H9 (cell line): ENCODE results near the gene ZNF668. TPM values are rescaled to one million over a fixed set of nuclear protein-coding genes. Genes with fewer than 3 reads are reported as not detected.

Experiments used
- DNase-seq: peaks from one replicate; pipeline ENCODE4 v3.0.0-alpha.2; 2017
- H2AFZ ChIP-seq: one replicate; pipeline ENCODE4 v1.6.1; 2013; ENCODE audit warnings: mild to moderate bottlenecking, low read length, control low read depth, moderate library complexity
- H2AK5ac ChIP-seq: 2 replicates; pipeline ENCODE4 v1.6.1; 2013; ENCODE audit warnings: low read length, control low read depth, mixed read lengths; ENCODE audit not compliant: insufficient read length
- H2BK120ac ChIP-seq: one replicate; pipeline ENCODE4 v1.6.1; 2013; ENCODE audit warnings: low read depth, mild to moderate bottlenecking, low read length, control low read depth, inconsistent platforms; ENCODE audit not compliant: poor library complexity, severe bottlenecking
- H2BK12ac ChIP-seq: 2 replicates; pipeline ENCODE4 v1.6.1; 2013; ENCODE audit warnings: low read length, control low read depth, mixed read lengths, low read depth; ENCODE audit not compliant: insufficient read length
- H2BK15ac ChIP-seq: 2 replicates; pipeline ENCODE4 v1.6.1; 2013; ENCODE audit warnings: low read depth, low read length, control low read depth
- H2BK20ac ChIP-seq: one replicate; pipeline ENCODE4 v1.6.1; 2013; ENCODE audit warnings: low read depth, mild to moderate bottlenecking, low read length, control low read depth, inconsistent platforms; ENCODE audit not compliant: poor library complexity, severe bottlenecking
- H2BK5ac ChIP-seq: 2 replicates; pipeline ENCODE4 v1.6.1; 2013; ENCODE audit warnings: low read length, control low read depth, mixed read lengths; ENCODE audit not compliant: insufficient read length
- H3K14ac ChIP-seq: 2 replicates; pipeline ENCODE4 v1.6.1; 2013; ENCODE audit warnings: low read length, control low read depth; ENCODE audit not compliant: insufficient read depth
- H3K18ac ChIP-seq: 2 replicates; pipeline ENCODE4 v1.6.1; 2013; ENCODE audit warnings: low read depth, mild to moderate bottlenecking, mixed read lengths, low read length, control low read depth; ENCODE audit not compliant: insufficient read length
- H3K23ac ChIP-seq: 2 replicates; pipeline ENCODE4 v1.6.1; 2013; ENCODE audit warnings: low read length, control low read depth, mixed read lengths, low read depth; ENCODE audit not compliant: insufficient read length
- H3K23me2 ChIP-seq: 2 replicates; pipeline ENCODE4 v1.6.1; 2013; ENCODE audit warnings: low read depth, mild to moderate bottlenecking, mixed read lengths, low read length, control low read depth; ENCODE audit not compliant: insufficient read length, poor library complexity, severe bottlenecking
- H3K27ac ChIP-seq: 2 replicates; pipeline ENCODE4 v1.5.1; 2013; ENCODE audit warnings: low read length, control low read depth, mixed read lengths, low read depth; ENCODE audit not compliant: insufficient read length
- H3K27me3 ChIP-seq: 2 replicates; pipeline ENCODE4 v1.6.1; 2013; ENCODE audit warnings: low read length, control low read depth, inconsistent platforms; ENCODE audit not compliant: insufficient read depth
- H3K4ac ChIP-seq: 2 replicates; pipeline ENCODE4 v1.6.1; 2013; ENCODE audit warnings: low read depth, mild to moderate bottlenecking, control low read depth, inconsistent platforms, low read length, moderate library complexity
- H3K4me1 ChIP-seq: 2 replicates; pipeline ENCODE4 v1.6.1; 2013; ENCODE audit warnings: low read length, control low read depth, inconsistent platforms; ENCODE audit not compliant: insufficient read depth
- H3K4me2 ChIP-seq: 2 replicates; pipeline ENCODE4 v1.6.1; 2013; ENCODE audit warnings: low read length, control low read depth, mixed read lengths; ENCODE audit not compliant: insufficient read length, insufficient read depth
- H3K56ac ChIP-seq: 2 replicates; pipeline ENCODE4 v1.6.1; 2013; ENCODE audit warnings: low read depth, mild to moderate bottlenecking, mixed read lengths, low read length, control low read depth; ENCODE audit not compliant: insufficient read length
- H3K79me1 ChIP-seq: 2 replicates; pipeline ENCODE4 v1.6.1; 2013; ENCODE audit warnings: low read depth, mild to moderate bottlenecking, moderate library complexity, low read length, control low read depth, inconsistent platforms; ENCODE audit not compliant: insufficient read depth, poor library complexity, severe bottlenecking
- H3K79me2 ChIP-seq: 2 replicates; pipeline ENCODE4 v1.6.1; 2013; ENCODE audit warnings: low read length, control low read depth, inconsistent platforms; ENCODE audit not compliant: insufficient read depth
- H3K9ac ChIP-seq: 2 replicates; pipeline ENCODE4 v1.6.1; 2013; ENCODE audit warnings: low read length, control low read depth, mixed read lengths; ENCODE audit not compliant: insufficient read length; ENCODE audit errors: extremely low read depth
- H3K9me3 ChIP-seq: one replicate; pipeline ENCODE4 v1.6.1; 2013; ENCODE audit warnings: low read depth, low read length, inconsistent platforms; ENCODE audit not compliant: control insufficient read depth
- H3T11ph ChIP-seq: one replicate; pipeline ENCODE4 v1.6.1; 2013; ENCODE audit warnings: mild to moderate bottlenecking, low read length, control low read depth, inconsistent platforms
- H4K20me1 ChIP-seq: one replicate; pipeline ENCODE4 v1.6.1; 2013; ENCODE audit not compliant: control insufficient read depth, insufficient read length, insufficient read depth
- H4K5ac ChIP-seq: 2 replicates; pipeline ENCODE4 v1.6.1; 2013; ENCODE audit warnings: low read depth, mild to moderate bottlenecking, mixed read lengths, low read length, control low read depth; ENCODE audit not compliant: insufficient read length
- H4K8ac ChIP-seq: replicated peaks from 2 replicates; pipeline ENCODE4 v1.6.1; 2013; ENCODE audit warnings: low read length, control low read depth, mixed read lengths, low read depth; ENCODE audit not compliant: insufficient read length
- H4K91ac ChIP-seq: 2 replicates; pipeline ENCODE4 v1.6.1; 2013; ENCODE audit warnings: low read depth, mild to moderate bottlenecking, moderate library complexity, mixed read lengths, low read length, control low read depth; ENCODE audit not compliant: insufficient read length
- H3K27ac Mint-ChIP-seq, 3 experiments: 2 replicates in 2 of 3; 3 replicates in 1 of 3; pipeline ENCODE4 v1.8.0; 2020 to 2021; ENCODE audit warnings: mixed read lengths in 3 of 3, mild to moderate bottlenecking in 1 of 3, moderate library complexity in 1 of 3
- H3K27me3 Mint-ChIP-seq: 2 replicates; pipeline ENCODE4 v1.8.0; 2021; ENCODE audit warnings: low read depth, mild to moderate bottlenecking, moderate library complexity, mixed read lengths
- H3K36me3 Mint-ChIP-seq, 3 experiments: 2 replicates in 2 of 3; 3 replicates in 1 of 3; pipeline ENCODE4 v1.8.0; 2020 to 2021; ENCODE audit warnings: low read depth in 3 of 3, mixed read lengths in 3 of 3; ENCODE audit not compliant: insufficient read depth in 1 of 3
- H3K4me1 Mint-ChIP-seq, 2 experiments: 2 replicates each; pipeline ENCODE4 v1.8.0; 2020; ENCODE audit warnings: mixed read lengths in 2 of 2
- H3K4me3 Mint-ChIP-seq, 2 experiments: 2 replicates in 1 of 2; 3 replicates in 1 of 2; pipeline ENCODE4 v1.8.0; 2020 to 2021; ENCODE audit warnings: mild to moderate bottlenecking in 2 of 2, mixed read lengths in 2 of 2, moderate library complexity in 1 of 2
- H3K9me3 Mint-ChIP-seq, 2 experiments: 2 replicates in 1 of 2; 3 replicates in 1 of 2; pipeline ENCODE4 v1.8.0; 2020; ENCODE audit warnings: mild to moderate bottlenecking in 2 of 2, mixed read lengths in 2 of 2, moderate library complexity in 1 of 2
- WGBS: extraction: QIAGEN DNeasy Blood & Tissue Kit; methylation state at CpG from one replicate; pipeline ENCODE4 v1.1.7; 2013; ENCODE audit warnings: missing lambda C conversion rate, low lambda C conversion rate, mixed read lengths; ENCODE audit not compliant: insufficient read length; ENCODE audit errors: extremely low coverage; 5-methylcytosine and 5-hydroxymethylcytosine counted together
- total RNA-seq: library from RNA; stranded (reverse); gene quantifications from 2 replicates; pipeline ENCODE4 v1.2.1, GENCODE V29; 2021
- TF ChIP-seq, protein P1 (sequence below): fragments of 200-600 bp; sonication (generic); conservative IDR thresholded peaks from 3 replicates; pipeline ENCODE4 v1.8.0; 2021; ENCODE audit warnings: antibody characterized with exemption, mild to moderate bottlenecking

Gene ZNF668
- total RNA-seq, 1 experiment from 2014 or later = 18.6 TPM

GRCh38 chr16:31087971-31088370 is 13.9 kb upstream of the ZNF668 start:
- no peak overlapping the region for H3K9ac ChIP-seq
- H2BK120ac ChIP-seq = no peak overlapping the region
- H4K91ac ChIP-seq = no peak overlapping the region
- no peaks in the 10 kb centered on the region for H3K27me3 Mint-ChIP-seq
- no peak overlapping the region for H3K23ac ChIP-seq
- no peaks in the 10 kb centered on the region for H3K27me3 ChIP-seq
- no peak overlapping the region for H3K18ac ChIP-seq
- DNase-seq = no peak
- TF ChIP-seq, protein P1, sequence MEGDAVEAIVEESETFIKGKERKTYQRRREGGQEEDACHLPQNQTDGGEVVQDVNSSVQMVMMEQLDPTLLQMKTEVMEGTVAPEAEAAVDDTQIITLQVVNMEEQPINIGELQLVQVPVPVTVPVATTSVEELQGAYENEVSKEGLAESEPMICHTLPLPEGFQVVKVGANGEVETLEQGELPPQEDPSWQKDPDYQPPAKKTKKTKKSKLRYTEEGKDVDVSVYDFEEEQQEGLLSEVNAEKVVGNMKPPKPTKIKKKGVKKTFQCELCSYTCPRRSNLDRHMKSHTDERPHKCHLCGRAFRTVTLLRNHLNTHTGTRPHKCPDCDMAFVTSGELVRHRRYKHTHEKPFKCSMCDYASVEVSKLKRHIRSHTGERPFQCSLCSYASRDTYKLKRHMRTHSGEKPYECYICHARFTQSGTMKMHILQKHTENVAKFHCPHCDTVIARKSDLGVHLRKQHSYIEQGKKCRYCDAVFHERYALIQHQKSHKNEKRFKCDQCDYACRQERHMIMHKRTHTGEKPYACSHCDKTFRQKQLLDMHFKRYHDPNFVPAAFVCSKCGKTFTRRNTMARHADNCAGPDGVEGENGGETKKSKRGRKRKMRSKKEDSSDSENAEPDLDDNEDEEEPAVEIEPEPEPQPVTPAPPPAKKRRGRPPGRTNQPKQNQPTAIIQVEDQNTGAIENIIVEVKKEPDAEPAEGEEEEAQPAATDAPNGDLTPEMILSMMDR = no peak
- H3K79me2 ChIP-seq = peaks cover 2% of the 10 kb centered on the region; the same call in 1 of the 2 replicates
- no peak overlapping the region for H3K14ac ChIP-seq
- no peak overlapping the region for H2AK5ac ChIP-seq
- no peak overlapping the region for H4K8ac ChIP-seq
- no peak overlapping the region for H2BK5ac ChIP-seq
- no peak overlapping the region for H3K27ac Mint-ChIP-seq
- WGBS = no CpG with 5 or more reads among the region's 5 CpGs
- no peak overlapping the region for H2BK15ac ChIP-seq
- no peak overlapping the region for H3K27ac ChIP-seq
- no peak overlapping the region for H3K4me3 Mint-ChIP-seq
- no peak overlapping the region for H3T11ph ChIP-seq
- H3K4me1 Mint-ChIP-seq = no peaks in the 10 kb centered on the region; a peak in 1 of 4 replicates
- H3K4me1 ChIP-seq = no peaks in the 10 kb centered on the region
- no peak overlapping the region for H3K56ac ChIP-seq
- H2AFZ ChIP-seq = no peak overlapping the region
- no peak overlapping the region for H3K4me2 ChIP-seq
- H2BK20ac ChIP-seq = no peak overlapping the region
- no peak overlapping the region for H4K5ac ChIP-seq
- H3K79me1 ChIP-seq = peaks cover 2% of the 10 kb centered on the region
- no peaks in the 10 kb centered on the region for H3K23me2 ChIP-seq
- H3K36me3 Mint-ChIP-seq = peaks cover 5 to 29% (median 27%) of the 10 kb centered on the region in 3 experiments; a peak in 6 of 7 replicates
- H2BK12ac ChIP-seq = no peak overlapping the region
- no peaks in the 10 kb centered on the region for H3K9me3 ChIP-seq
- no peak overlapping the region for H3K4ac ChIP-seq
- H4K20me1 ChIP-seq = no peaks in the 10 kb centered on the region
- no peaks in the 10 kb centered on the region for H3K9me3 Mint-ChIP-seq
